ENCODE data around the gene FBXO2.

GRCh38 chr1:11599891-11600576 lies 54.2 kb downstream of the FBXO2 start:
- TF ChIP-seq TAF1 (IDR thresholded peaks at IDR 0.05; ENCODE audit: borderline replicate concordance, insufficient read depth, low read length) = no peak
- TF ChIP-seq REST (IDR thresholded peaks at IDR 0.05; ENCODE audit: insufficient read depth in 1 of 2, low read depth in 2 of 2, low read length in 2 of 2) = no peak
- TF ChIP-seq SIN3A (IDR thresholded peaks at IDR 0.05; ENCODE audit: borderline replicate concordance, insufficient read depth, low read length) = no peak
- no peak for TF ChIP-seq POLR2AphosphoS5 (IDR thresholded peaks at IDR 0.05; ENCODE audit: low read depth, low read length)
- TF ChIP-seq FOXP2 (optimal IDR thresholded peaks at IDR 0.05; ENCODE audit: borderline replicate concordance, extremely low read depth, extremely low read length, insufficient read depth) = no peak
